H1 (cell line): ENCODE measurements around the gene SH3RF3. TPM values are rescaled to one million over a fixed set of nuclear protein-coding genes. Genes with fewer than 3 reads are reported as not detected.

Source experiments
- CTCF ChIA-PET: fragments of 300-600 bp; sonication (Branson Sonifier 250); formaldehyde crosslinking; loops from one replicate; lab custom pipeline; 2021; ENCODE audit not compliant: partially characterized antibody; lab: Charles Lee
- POLR2A ChIA-PET: fragments of 300-600 bp; sonication (Branson Sonifier 250); formaldehyde crosslinking; loops from one replicate; lab custom pipeline; 2021; ENCODE audit warnings: inconsistent platforms; ENCODE audit not compliant: partially characterized antibody; lab: Charles Lee
- DNase-seq, 2 experiments: peaks; one replicate each; pipeline versions ENCODE4 v3.0.0 to v3.0.0-alpha.2; 2010 to 2022; ENCODE audit warnings: low spot score in 2 of 2, low read depth in 1 of 2, mixed read lengths in 1 of 2
- FAIRE-seq: peaks from 2 replicates; lab custom pipeline; 2011; peaks lifted over from hg19 to GRCh38; lab: Jason Lieb, UNC
- H2AFZ ChIP-seq: 2 replicates; pipeline ENCODE4 v1.8.1; 2012; ENCODE audit warnings: low read length, inconsistent platforms
- H2AK5ac ChIP-seq: 2 replicates; pipeline ENCODE4 v1.6.1; 2013; ENCODE audit warnings: low read depth, low read length
- H2BK120ac ChIP-seq: replicated peaks from 2 replicates; pipeline ENCODE3; 2013; ENCODE audit warnings: low read depth, low read length, inconsistent platforms
- H2BK12ac ChIP-seq: 2 replicates; pipeline ENCODE4 v1.6.1; 2013; ENCODE audit warnings: low read depth, low read length
- H2BK15ac ChIP-seq: 2 replicates; pipeline ENCODE4 v1.6.1; 2013; ENCODE audit warnings: low read length
- H2BK20ac ChIP-seq: 2 replicates; pipeline ENCODE4 v1.6.1; 2013; ENCODE audit warnings: low read length
- H2BK5ac ChIP-seq: 2 replicates; pipeline ENCODE4 v1.6.1; 2013; ENCODE audit warnings: low read depth, low read length
- H3K14ac ChIP-seq: 2 replicates; pipeline ENCODE4 v1.6.1; 2013; ENCODE audit warnings: inconsistent platforms; ENCODE audit not compliant: insufficient read length
- H3K18ac ChIP-seq: 2 replicates; pipeline ENCODE4 v1.6.1; 2013; ENCODE audit warnings: low read length; ENCODE audit errors: extremely low read depth
- H3K23ac ChIP-seq: 2 replicates; pipeline ENCODE4 v1.6.1; 2013; ENCODE audit warnings: inconsistent platforms; ENCODE audit not compliant: insufficient read length
- H3K23me2 ChIP-seq: 2 replicates; pipeline ENCODE4 v1.6.1; 2013; ENCODE audit warnings: low read depth, low read length
- H3K27ac ChIP-seq: 2 replicates; pipeline ENCODE4 v1.6.1; 2011; ENCODE audit warnings: low read depth, low read length, inconsistent platforms
- H3K27me3 ChIP-seq, 4 experiments: replicated peaks in 1 of 4; 1 replicate in 1 of 4; 2 replicates in 3 of 4; pipeline versions ENCODE4 v1.6.1 to v1.8.1; 2011 to 2013; ENCODE audit warnings: low read length in 3 of 4, mild to moderate bottlenecking in 3 of 4, inconsistent platforms in 2 of 4, mixed read lengths in 2 of 4, moderate library complexity in 1 of 4; ENCODE audit not compliant: control insufficient read depth in 3 of 4, insufficient read depth in 3 of 4; ENCODE audit errors: extremely low read depth in 1 of 4
- H3K36me3 ChIP-seq, 4 experiments: 2 replicates each; pipeline versions ENCODE4 v1.6.1 to v1.8.1; 2011 to 2013; ENCODE audit warnings: mild to moderate bottlenecking in 4 of 4, low read length in 3 of 4, moderate library complexity in 2 of 4, control low read depth in 1 of 4, inconsistent platforms in 1 of 4; ENCODE audit not compliant: insufficient read depth in 4 of 4, control insufficient read depth in 2 of 4
- H3K4ac ChIP-seq: replicated peaks from 2 replicates; pipeline ENCODE3; 2013; ENCODE audit warnings: low read length, low read depth, mixed read lengths, inconsistent platforms; ENCODE audit not compliant: insufficient read length
- H3K4me1 ChIP-seq, 4 experiments: replicated peaks in 1 of 4; 1 replicate in 1 of 4; 2 replicates in 3 of 4; pipeline versions ENCODE4 v1.6.1 to v1.8.1; 2011 to 2013; ENCODE audit warnings: low read length in 3 of 4, inconsistent platforms in 2 of 4, mixed read lengths in 1 of 4; ENCODE audit not compliant: insufficient read depth in 4 of 4, control insufficient read depth in 3 of 4
- H3K4me2 ChIP-seq, 2 experiments: 2 replicates each; pipeline versions ENCODE4 v1.6.1 to v1.8.1; 2011 to 2013; ENCODE audit warnings: low read depth in 2 of 2, low read length in 2 of 2, control low read depth in 1 of 2, inconsistent platforms in 1 of 2, mild to moderate bottlenecking in 1 of 2; ENCODE audit not compliant: insufficient read depth in 1 of 2
- H3K4me3 ChIP-seq, 4 experiments: fragments of 200-600, 300-600 bp in 1 of 4; sonication (generic), shearing (Covaris generic), sonication (Bioruptor Twin) in 1 of 4; 2 replicates each; pipeline versions ENCODE4 v1.5.1 to v1.8.1; 2011 to 2016; ENCODE audit warnings: low read length in 4 of 4, low read depth in 3 of 4, control low read depth in 2 of 4, inconsistent platforms in 2 of 4, mild to moderate bottlenecking in 2 of 4, mixed read lengths in 1 of 4, moderate library complexity in 1 of 4; ENCODE audit not compliant: insufficient read depth in 2 of 4; ENCODE audit errors: extremely low read depth in 1 of 4
- H3K56ac ChIP-seq: replicated peaks from 2 replicates; pipeline ENCODE3; 2013; ENCODE audit warnings: low read depth, mild to moderate bottlenecking, mixed read lengths, low read length, inconsistent platforms; ENCODE audit not compliant: insufficient read length
- H3K79me1 ChIP-seq: 2 replicates; pipeline ENCODE4 v1.6.1; 2013; ENCODE audit warnings: low read depth, low read length, control low read depth
- H3K79me2 ChIP-seq, 2 experiments: 2 replicates each; pipeline versions ENCODE4 v1.6.1 to v1.8.1; 2012 to 2013; ENCODE audit warnings: low read length in 2 of 2, mild to moderate bottlenecking in 2 of 2, inconsistent platforms in 1 of 2; ENCODE audit not compliant: insufficient read depth in 2 of 2, control insufficient read depth in 1 of 2
- H3K9ac ChIP-seq, 4 experiments: replicated peaks in 1 of 4; 1 replicate in 1 of 4; 2 replicates in 3 of 4; pipeline versions ENCODE4 v1.6.1 to v1.8.1; 2011 to 2013; ENCODE audit warnings: low read depth in 3 of 4, low read length in 3 of 4, control low read depth in 2 of 4, mild to moderate bottlenecking in 2 of 4, moderate library complexity in 2 of 4, inconsistent platforms in 1 of 4; ENCODE audit errors: extremely low read depth in 1 of 4
- H3K9me3 ChIP-seq, 2 experiments: 2 replicates each; pipeline versions ENCODE4 v1.6.1 to v1.8.1; 2012 to 2013; ENCODE audit warnings: mild to moderate bottlenecking in 2 of 2, moderate library complexity in 2 of 2, control low read depth in 1 of 2, inconsistent platforms in 1 of 2, low read depth in 1 of 2, low read length in 1 of 2, mixed read lengths in 1 of 2; ENCODE audit not compliant: insufficient read depth in 2 of 2
- H4K20me1 ChIP-seq, 2 experiments: replicated peaks in 1 of 2; 2 replicates each; pipeline versions ENCODE3 to v1.8.1; 2011 to 2013; ENCODE audit warnings: inconsistent platforms in 2 of 2, low read length in 2 of 2, mild to moderate bottlenecking in 1 of 2; ENCODE audit not compliant: insufficient read depth in 2 of 2, control insufficient read depth in 1 of 2
- H4K5ac ChIP-seq: 2 replicates; pipeline ENCODE4 v1.6.1; 2013; ENCODE audit warnings: low read length, low read depth, mixed read lengths, inconsistent platforms; ENCODE audit not compliant: insufficient read length
- H4K8ac ChIP-seq: 2 replicates; pipeline ENCODE4 v1.8.0; 2013; ENCODE audit warnings: mild to moderate bottlenecking, moderate library complexity, low read length, inconsistent platforms; ENCODE audit not compliant: insufficient read depth; ENCODE audit errors: extremely low read depth
- H4K91ac ChIP-seq: replicated peaks from 2 replicates; pipeline ENCODE3; 2013; ENCODE audit warnings: low read length, mixed read lengths, inconsistent platforms; ENCODE audit not compliant: insufficient read length
- RAD21 ChIP-seq, 2 experiments: IDR thresholded peaks in 1 of 2; conservative IDR thresholded peaks in 1 of 2; 2 replicates each; pipeline ENCODE4 v1.6.1; 2011; ENCODE audit warnings: low read depth in 2 of 2, low read length in 2 of 2, improper control_type of control experiment in 1 of 2, inconsistent platforms in 1 of 2, mild to moderate bottlenecking in 1 of 2, moderate library complexity in 1 of 2
- RFX5 ChIP-seq: IDR thresholded peaks from 2 replicates; pipeline ENCODE4 v1.6.1; 2011; ENCODE audit warnings: low read depth, low read length, improper control_type of control experiment, borderline replicate concordance
- WGBS, 2 experiments: shearing (Covaris generic) in 1 of 2; methylation state at CpG; one replicate each; pipeline versions ENCODE4 v1.1.6 to v1.1.7; 2013 to 2015; ENCODE audit warnings: low lambda C conversion rate in 2 of 2, mixed read lengths in 2 of 2, inconsistent platforms in 1 of 2, low coverage in 1 of 2, missing lambda C conversion rate in 1 of 2; ENCODE audit not compliant: insufficient replicate concordance in 2 of 2, insufficient coverage in 1 of 2, insufficient read length in 1 of 2; ENCODE audit errors: extremely low coverage in 1 of 2, missing lambda C conversion rate in 1 of 2; 5-methylcytosine and 5-hydroxymethylcytosine counted together
- polyA plus RNA-seq, 7 experiments: library from polyadenylated mRNA; depleted of rRNA in 3 of 7; stranded (reverse) in 5 of 7; unstranded in 2 of 7; fragments of >200 nt in 5 of 7; fragments of 200-250 nt in 2 of 7; gene quantifications; 1 replicate in 5 of 7; 2 replicates in 1 of 7; 4 replicates in 1 of 7; pipeline versions ENCODE4 v1.2.1 to v1.2.3, GENCODE V29; 2011 to 2013; ENCODE audit warnings: missing spikeins in 2 of 7, mixed read lengths in 2 of 7
- total RNA-seq: library from RNA; stranded (reverse); fragmentation: NEBNext Ultra II Directional; extraction: Animal tissue kit (Norgen Biotek cat#: 25700); gene quantifications from 2 replicates; pipeline ENCODE4 v1.2.1, GENCODE V29; 2021

Gene SH3RF3
- total and polyA plus RNA-seq, 2 of the 8 experiments (the other 6 are each of a cell fraction or from before 2014, with no cell fraction given) = 0.11 to 0.65 TPM

GRCh38 chr2:109448946-109449788 is 320.2 kb downstream of the SH3RF3 start:
- ChIA-PET CTCF (interaction anchor here (0.8 to 1.4 kb wide), 6 partner anchors 9 to 322 kb away, joined by 3 to 4 read pairs (median 3); no protein-coding TSS in a partner anchor), POLR2A (no interaction called here)
- Histone ChIP-seq H3K4me2 (no peak overlapping the region), H2BK12ac (no peak overlapping the region), H3K4ac (no peak overlapping the region), H2AK5ac (no peak overlapping the region), H3K79me1 (no peaks in the 10 kb centered on the region), H3K56ac (no peak overlapping the region), H2BK5ac (no peak overlapping the region), H2AFZ (no peak overlapping the region), H2BK20ac (no peak overlapping the region), H3K9me3 (peaks cover 3 to 9% of the 10 kb centered on the region in 2 experiments), H3K36me3 (no peaks in the 10 kb centered on the region), H3K23me2 (no peaks in the 10 kb centered on the region), H3K23ac (no peak overlapping the region), H2BK15ac (no peak overlapping the region), H3K79me2 (no peaks in the 10 kb centered on the region), H3K14ac (no peak overlapping the region), H3K4me3 (no peak overlapping the region), H4K91ac (no peak overlapping the region), H2BK120ac (no peak overlapping the region), H3K9ac (no peak overlapping the region; a peak in 1 of 7 replicates), H4K5ac (no peak overlapping the region), H3K27me3 (no peaks in the 10 kb centered on the region), H4K8ac (no peak overlapping the region), H4K20me1 (no peaks in the 10 kb centered on the region), H3K18ac (no peak overlapping the region), H3K27ac (no peak overlapping the region), H3K4me1 (no peaks in the 10 kb centered on the region)
- no peak for DNase-seq
- no peak for FAIRE-seq
- TF ChIP-seq RAD21 (IDR thresholded peaks at IDR 0.05 in 1 of 2, conservative IDR thresholded peaks at IDR 0.05 in 1 of 2; ENCODE audit: low read depth in 2 of 2, low read length in 2 of 2) (peak in 1 of 2 experiments; percentile 17; a peak in 2 of 4 replicates), RFX5 (no peak)
- WGBS, 2 experiments = 93% methylated on average over 20 of the region's 20 CpGs; no CpG with 5 or more reads in 1 of the 2 experiments
